Prostate gland (tissue), 2 donors: ENCODE measurements around the gene DCPS.

Experiments used
- POLR2A ChIP-seq: fragments of 450-650 bp; IDR thresholded peaks from one replicate; pipeline ENCODE4 v1.6.1; 2016; ENCODE audit warnings: antibody characterized with exemption, mild to moderate bottlenecking
- POLR2AphosphoS5 ChIP-seq: sonication (generic); formaldehyde crosslinking; IDR thresholded peaks from one replicate; pipeline ENCODE4 v1.6.1; 2017; ENCODE audit warnings: antibody characterized with exemption
- TF ChIP-seq, protein P1 (sequence below), 4 experiments: fragments of 200-600 bp in 2 of 4; fragments of 450-650 bp in 2 of 4; sonication (generic) in 2 of 4; IDR thresholded peaks; 1 replicate in 3 of 4; 2 replicates in 1 of 4; pipeline ENCODE4 v1.5.1; 2016 to 2019; ENCODE audit warnings: antibody characterized with exemption in 4 of 4, mild to moderate bottlenecking in 2 of 4, moderate library complexity in 2 of 4

- TF ChIP-seq, protein P1, sequence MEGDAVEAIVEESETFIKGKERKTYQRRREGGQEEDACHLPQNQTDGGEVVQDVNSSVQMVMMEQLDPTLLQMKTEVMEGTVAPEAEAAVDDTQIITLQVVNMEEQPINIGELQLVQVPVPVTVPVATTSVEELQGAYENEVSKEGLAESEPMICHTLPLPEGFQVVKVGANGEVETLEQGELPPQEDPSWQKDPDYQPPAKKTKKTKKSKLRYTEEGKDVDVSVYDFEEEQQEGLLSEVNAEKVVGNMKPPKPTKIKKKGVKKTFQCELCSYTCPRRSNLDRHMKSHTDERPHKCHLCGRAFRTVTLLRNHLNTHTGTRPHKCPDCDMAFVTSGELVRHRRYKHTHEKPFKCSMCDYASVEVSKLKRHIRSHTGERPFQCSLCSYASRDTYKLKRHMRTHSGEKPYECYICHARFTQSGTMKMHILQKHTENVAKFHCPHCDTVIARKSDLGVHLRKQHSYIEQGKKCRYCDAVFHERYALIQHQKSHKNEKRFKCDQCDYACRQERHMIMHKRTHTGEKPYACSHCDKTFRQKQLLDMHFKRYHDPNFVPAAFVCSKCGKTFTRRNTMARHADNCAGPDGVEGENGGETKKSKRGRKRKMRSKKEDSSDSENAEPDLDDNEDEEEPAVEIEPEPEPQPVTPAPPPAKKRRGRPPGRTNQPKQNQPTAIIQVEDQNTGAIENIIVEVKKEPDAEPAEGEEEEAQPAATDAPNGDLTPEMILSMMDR (IDR thresholded peaks at IDR 0.05), result no peak
- TF ChIP-seq POLR2A (no peak), POLR2AphosphoS5 (no peak)
These were observed 42.1 kb downstream of the DCPS start for GRCh38 chr11:126345759-126346585.
